Measurements from ENCODE around the gene ELF2.

GRCh38 chr4:139036885-139037284, 140.1 kb downstream of the ELF2 start:
- TF ChIP-seq SRF (IDR thresholded peaks at IDR 0.05; ENCODE audit: low read depth, low read length): no peak
- no peak for TF ChIP-seq ATF2 (IDR thresholded peaks at IDR 0.05; ENCODE audit: low read length)
- no peak for TF ChIP-seq TBP (IDR thresholded peaks at IDR 0.05; ENCODE audit: low read depth, low read length)
- TF ChIP-seq USF2 (IDR thresholded peaks at IDR 0.05; ENCODE audit: low read length): no peak
- TF ChIP-seq ZNF274 (IDR thresholded peaks at IDR 0.05; ENCODE audit: borderline replicate concordance, extremely low read depth, low read length): no peak
- no peak for TF ChIP-seq GABPA (IDR thresholded peaks at IDR 0.05; ENCODE audit: borderline replicate concordance, insufficient read depth, low read length)
- no peak for TF ChIP-seq CTCF (IDR thresholded peaks at IDR 0.05; ENCODE audit: control extremely low read depth in 1 of 3, insufficient read depth in 1 of 3, low read depth in 1 of 3, low read length in 3 of 3)
- TF ChIP-seq POLR2A (IDR thresholded peaks at IDR 0.05; ENCODE audit: control extremely low read depth in 1 of 2, low read depth in 2 of 2, low read length in 2 of 2): no peak
- no peak for TF ChIP-seq CEBPB (IDR thresholded peaks at IDR 0.05; ENCODE audit: low read depth, low read length)
- TF ChIP-seq ATF3 (IDR thresholded peaks at IDR 0.05; ENCODE audit: insufficient read depth, low read depth, low read length): no peak
- TF ChIP-seq MAX (IDR thresholded peaks at IDR 0.05): no peak
